WTC11 (cell line): Measurements from ENCODE around the gene SAMD13. TPM values are rescaled to one million over a fixed set of nuclear protein-coding genes. Genes with fewer than 3 reads are reported as not detected.

Experiments used
- ATAC-seq: fragments of 200-7000 bp; cut with Tn5 transposase; 2 replicates; pipeline ENCODE4 v1.10.0; 2021; ENCODE audit warnings: mild to moderate bottlenecking, moderate library complexity
- CTCF ChIA-PET: fragments of 300-600 bp; sonication (Branson Sonifier 250); formaldehyde crosslinking; loops from one replicate; lab custom pipeline; 2021; ENCODE audit warnings: antibody characterized with exemption; lab: Charles Lee
- POLR2A ChIA-PET: fragments of 350-600 bp; sonication (Branson Sonifier 250); formaldehyde crosslinking; loops from one replicate; lab custom pipeline; 2021; ENCODE audit warnings: antibody characterized with exemption; lab: Charles Lee
- DNase-seq: peaks from one replicate; pipeline ENCODE4 v3.0.0; 2021; ENCODE audit warnings: low spot score
- H3K27ac Mint-ChIP-seq: 2 replicates; pipeline ENCODE4 v1.8.0; 2021; ENCODE audit warnings: mixed read lengths
- H3K27me3 Mint-ChIP-seq: 2 replicates; pipeline ENCODE4 v1.8.0; 2021; ENCODE audit warnings: low read depth, mild to moderate bottlenecking, moderate library complexity, mixed read lengths
- H3K36me3 Mint-ChIP-seq: 2 replicates; pipeline ENCODE4 v1.8.0; 2021; ENCODE audit warnings: mixed read lengths
- H3K4me1 Mint-ChIP-seq: 2 replicates; pipeline ENCODE4 v1.8.0; 2022; ENCODE audit warnings: mixed read lengths
- H3K4me3 Mint-ChIP-seq: 2 replicates; pipeline ENCODE4 v1.8.0; 2021; ENCODE audit warnings: mild to moderate bottlenecking, moderate library complexity, mixed read lengths
- H3K9me3 Mint-ChIP-seq: 2 replicates; pipeline ENCODE4 v1.8.0; 2021; ENCODE audit warnings: mixed read lengths
- ATF6 ChIP-seq: sonication (generic); formaldehyde crosslinking; IDR thresholded peaks from 2 replicates; pipeline ENCODE4 v1.8.1; 2023; ENCODE audit warnings: mild to moderate bottlenecking, missing genetic modification reagents
- CBFB ChIP-seq: sonication (generic); formaldehyde crosslinking; IDR thresholded peaks from 2 replicates; pipeline ENCODE4 v1.8.1; 2022; ENCODE audit warnings: mild to moderate bottlenecking, low read depth, missing genetic modification reagents
- E2F5 ChIP-seq: sonication (generic); formaldehyde crosslinking; IDR thresholded peaks from 2 replicates; pipeline ENCODE4 v1.8.1; 2022; ENCODE audit warnings: mild to moderate bottlenecking, moderate library complexity, missing genetic modification reagents
- ELF4 ChIP-seq: sonication (generic); formaldehyde crosslinking; IDR thresholded peaks from 2 replicates; pipeline ENCODE4 v1.8.1; 2022; ENCODE audit warnings: low read depth, mild to moderate bottlenecking, moderate library complexity, missing genetic modification reagents
- ERG ChIP-seq: fragments of 250-450 bp; sonication (Bioruptor Pico); IDR thresholded peaks from 2 replicates; pipeline ENCODE4 v1.8.0; 2021; ENCODE audit warnings: mild to moderate bottlenecking
- ESRRA ChIP-seq: sonication (generic); formaldehyde crosslinking; IDR thresholded peaks from 2 replicates; pipeline ENCODE4 v1.8.1; 2022; ENCODE audit warnings: mild to moderate bottlenecking, missing genetic modification reagents, borderline replicate concordance
- FOXJ3 ChIP-seq: sonication (generic); formaldehyde crosslinking; IDR thresholded peaks from 2 replicates; pipeline ENCODE4 v1.9.0; 2021; ENCODE audit warnings: missing genetic modification reagents, mild to moderate bottlenecking, borderline replicate concordance
- GABPB1 ChIP-seq: sonication (generic); formaldehyde crosslinking; IDR thresholded peaks from 2 replicates; pipeline ENCODE4 v1.8.1; 2023; ENCODE audit warnings: mild to moderate bottlenecking, missing genetic modification reagents
- GTF2I ChIP-seq: fragments of 250-450 bp; sonication (Bioruptor Pico); conservative IDR thresholded peaks from 2 replicates; pipeline ENCODE4 v1.4.0; 2021; ENCODE audit warnings: mild to moderate bottlenecking
- HMGXB4 ChIP-seq: sonication (generic); formaldehyde crosslinking; IDR thresholded peaks from 2 replicates; pipeline ENCODE4 v1.8.1; 2023; ENCODE audit warnings: mild to moderate bottlenecking, moderate library complexity, missing genetic modification reagents
- IRF1 ChIP-seq: sonication (generic); formaldehyde crosslinking; IDR thresholded peaks from 2 replicates; pipeline ENCODE4 v1.8.0; 2023; ENCODE audit warnings: missing genetic modification reagents
- IRF2 ChIP-seq: sonication (generic); formaldehyde crosslinking; IDR thresholded peaks from 2 replicates; pipeline ENCODE4 v1.8.0; 2022; ENCODE audit warnings: low read depth, missing genetic modification reagents, borderline replicate concordance
- JAZF1 ChIP-seq: fragments of 250-450 bp; sonication (Bioruptor Pico); IDR thresholded peaks from 2 replicates; pipeline ENCODE4 v1.9.0; 2021; ENCODE audit warnings: moderate library complexity, mild to moderate bottlenecking, inconsistent platforms
- JUN ChIP-seq: sonication (generic); formaldehyde crosslinking; IDR thresholded peaks from 2 replicates; pipeline ENCODE4 v1.8.0; 2023; ENCODE audit warnings: mild to moderate bottlenecking, missing genetic modification reagents
- NFE2L1 ChIP-seq: sonication (generic); formaldehyde crosslinking; IDR thresholded peaks from 2 replicates; pipeline ENCODE4 v1.8.1; 2023; ENCODE audit warnings: missing genetic modification reagents
- NFYB ChIP-seq: sonication (generic); formaldehyde crosslinking; conservative IDR thresholded peaks from 2 replicates; pipeline ENCODE4 v1.8.0; 2022; ENCODE audit warnings: low read depth, missing genetic modification reagents
- NR3C1 ChIP-seq: sonication (generic); formaldehyde crosslinking; conservative IDR thresholded peaks from 2 replicates; pipeline ENCODE4 v1.8.1; 2023; ENCODE audit warnings: low read depth, mild to moderate bottlenecking, missing genetic modification reagents
- PREB ChIP-seq: sonication (generic); formaldehyde crosslinking; IDR thresholded peaks from 2 replicates; pipeline ENCODE4 v1.8.1; 2022; ENCODE audit warnings: mild to moderate bottlenecking, missing genetic modification reagents, moderate library complexity, borderline replicate concordance
- TEAD1 ChIP-seq: sonication (generic); formaldehyde crosslinking; IDR thresholded peaks from 2 replicates; pipeline ENCODE4 v1.8.0; 2022; ENCODE audit warnings: mild to moderate bottlenecking, missing genetic modification reagents
- TP53 ChIP-seq: sonication (generic); formaldehyde crosslinking; IDR thresholded peaks from 2 replicates; pipeline ENCODE4 v1.8.1; 2023; ENCODE audit warnings: mild to moderate bottlenecking, missing genetic modification reagents
- ZNF138 ChIP-seq: sonication (generic); formaldehyde crosslinking; conservative IDR thresholded peaks from 2 replicates; pipeline ENCODE4 v1.8.1; 2022; ENCODE audit warnings: mild to moderate bottlenecking, moderate library complexity, missing genetic modification reagents
- ZNF263 ChIP-seq: sonication (generic); formaldehyde crosslinking; IDR thresholded peaks from 2 replicates; pipeline ENCODE4 v1.8.1; 2022; ENCODE audit warnings: low read depth, mild to moderate bottlenecking, moderate library complexity, missing genetic modification reagents
- ZNF396 ChIP-seq: fragments of 250-450 bp; sonication (Bioruptor Pico); IDR thresholded peaks from 2 replicates; pipeline ENCODE4 v1.8.0; 2021; ENCODE audit warnings: mild to moderate bottlenecking, moderate library complexity, borderline replicate concordance
- total RNA-seq: library from RNA; stranded (reverse); gene quantifications from 3 replicates; pipeline ENCODE4 v1.2.3, GENCODE V29; 2021

The SAMD13 gene
- total RNA-seq, 1 experiment from 2014 or later, result 1.8 TPM

GRCh38 chr1:84327830-84328229 is 26.3 kb downstream of the SAMD13 start (continued):
- TF ChIP-seq FOXJ3 (CRISPR knock-in tag), result no peak

- Mint-ChIP-seq H3K27me3 (no peaks in the 10 kb centered on the region; the same call in 1 of the 2 replicates), H3K9me3 (peaks cover 26% of the 10 kb centered on the region), H3K36me3 (peaks cover 13% of the 10 kb centered on the region), H3K4me1 (peaks cover 10% of the 10 kb centered on the region)
- ATAC-seq, result no peak
- no peak for DNase-seq
- POLR2A ChIA-PET, result no interaction called here
- TF ChIP-seq TEAD1 (CRISPR knock-in tag) (no peak), NFE2L1 (CRISPR knock-in tag) (no peak), JUN (CRISPR knock-in tag) (no peak), ZNF138 (CRISPR knock-in tag) (no peak), GABPB1 (no peak), JAZF1 (CRISPR knock-in tag) (no peak)
- TF ChIP-seq, all 79 proteins: peak for 0
- no peak overlapping the region for H3K27ac Mint-ChIP-seq
- CTCF ChIA-PET, result no interaction called here
- no peak overlapping the region for H3K4me3 Mint-ChIP-seq
Observed at GRCh38 chr1:84330125-84330984, 28.8 kb downstream of the SAMD13 start.

- H3K27ac Mint-ChIP-seq, result no peak overlapping the region
- TF ChIP-seq ZNF396 (CRISPR knock-in tag), result no peak
- TF ChIP-seq ELF4 (CRISPR knock-in tag), result no peak
- no peak for TF ChIP-seq ZNF263 (CRISPR knock-in tag)
- TF ChIP-seq ESRRA (CRISPR knock-in tag), result no peak
- no peak overlapping the region for H3K4me3 Mint-ChIP-seq
- H3K9me3 Mint-ChIP-seq, result peaks cover 62% of the 10 kb centered on the region
- H3K36me3 Mint-ChIP-seq, result peaks cover 30% of the 10 kb centered on the region
- DNase-seq (no peak), ATAC-seq (no peak)
- H3K27me3 Mint-ChIP-seq, result no peaks in the 10 kb centered on the region
- CTCF ChIA-PET, result no interaction called here
- POLR2A ChIA-PET, result no interaction called here
- no peaks in the 10 kb centered on the region for H3K4me1 Mint-ChIP-seq
Observed at GRCh38 chr1:84339503-84339902, 38.0 kb downstream of the SAMD13 start.

- Mint-ChIP-seq H3K9me3 (peaks cover 31% of the 10 kb centered on the region), H3K36me3 (no peaks in the 10 kb centered on the region), H3K27ac (no peak overlapping the region), H3K27me3 (no peaks in the 10 kb centered on the region), H3K4me3 (no peak overlapping the region), H3K4me1 (no peaks in the 10 kb centered on the region)
- DNase-seq (no peak), ATAC-seq (peak; percentile 57; the same call in 1 of the 2 replicates)
- ChIA-PET POLR2A (no interaction called here), CTCF (no interaction called here)
- TF ChIP-seq IRF2 (CRISPR knock-in tag) (no peak), GTF2I (no peak), NFYB (CRISPR knock-in tag) (no peak), ATF6 (CRISPR knock-in tag) (no peak), E2F5 (CRISPR knock-in tag) (no peak), HMGXB4 (no peak), CBFB (CRISPR knock-in tag) (no peak), TP53 (CRISPR knock-in tag) (no peak), NR3C1 (CRISPR knock-in tag) (no peak), PREB (CRISPR knock-in tag) (no peak), IRF1 (CRISPR knock-in tag) (no peak), ERG (no peak)
Observed at GRCh38 chr1:84344286-84344685, 42.8 kb downstream of the SAMD13 start.
